COLO668 (cell line): ENCODE results near the gene RGL1.
"Not testable (repeated sequence)": the region's sequence is repeated elsewhere in the genome, so short reads cannot be mapped to it uniquely, and the experiment has no call there.

Experiments used
- DNase-seq: peaks from one replicate; lab custom pipeline; 2025; ENCODE audit not compliant: unreplicated experiment; lab: John Stamatoyannopoulos, UW

Gene RGL1

GRCh38 chr1:183804916-183805841, at the start of gene RGL1:
RGL1 (plus strand) TSS chr1:183805120; CDS start chr1:183805298, 178 bp downstream.
- peak; percentile 83 for DNase-seq

DNA sequence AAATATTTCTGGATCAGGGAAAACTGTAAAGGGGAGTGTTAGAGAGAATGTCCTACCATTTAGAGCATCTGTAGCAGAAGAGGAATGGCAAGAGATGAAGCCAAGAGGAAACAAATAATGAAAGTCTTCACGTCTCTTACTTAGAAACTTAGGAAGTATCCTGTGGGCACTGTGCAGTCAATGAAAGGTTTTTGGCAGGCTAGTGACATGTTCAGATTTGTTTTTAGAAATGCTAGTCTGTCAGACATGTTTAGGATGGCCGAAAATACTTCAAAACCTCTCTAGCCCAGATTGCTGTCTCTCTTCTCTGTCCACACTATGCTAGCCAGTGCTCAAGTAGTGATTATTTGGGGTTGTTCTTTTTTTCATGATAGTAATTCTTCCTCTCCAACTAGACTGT, 48.6 kb upstream of the RGL1 start:
- no peak for DNase-seq

GRCh38 chr1:183757061-183757460, 47.9 kb upstream of the RGL1 start:
- no peak for DNase-seq

DNA sequence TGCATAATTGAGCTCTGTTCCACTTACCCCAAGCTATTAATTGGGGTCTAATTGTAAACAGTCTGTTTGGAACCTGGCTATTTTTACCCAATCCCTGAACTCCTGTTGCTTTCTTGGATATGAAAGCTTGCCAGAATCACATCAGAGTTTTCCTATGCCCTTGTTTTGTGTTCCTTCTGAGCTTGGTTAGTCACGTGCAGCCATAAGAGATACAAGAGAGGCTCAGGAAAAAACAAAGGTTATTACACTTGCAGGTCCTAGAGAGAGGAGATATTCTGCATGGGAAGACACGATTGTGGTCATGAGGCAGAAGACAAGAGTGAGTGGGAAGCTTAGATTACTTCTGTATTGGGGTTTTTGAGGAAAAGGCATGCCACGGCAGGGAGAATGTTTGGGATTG, 46.0 kb upstream of the RGL1 start:
- no peak for DNase-seq

DNA sequence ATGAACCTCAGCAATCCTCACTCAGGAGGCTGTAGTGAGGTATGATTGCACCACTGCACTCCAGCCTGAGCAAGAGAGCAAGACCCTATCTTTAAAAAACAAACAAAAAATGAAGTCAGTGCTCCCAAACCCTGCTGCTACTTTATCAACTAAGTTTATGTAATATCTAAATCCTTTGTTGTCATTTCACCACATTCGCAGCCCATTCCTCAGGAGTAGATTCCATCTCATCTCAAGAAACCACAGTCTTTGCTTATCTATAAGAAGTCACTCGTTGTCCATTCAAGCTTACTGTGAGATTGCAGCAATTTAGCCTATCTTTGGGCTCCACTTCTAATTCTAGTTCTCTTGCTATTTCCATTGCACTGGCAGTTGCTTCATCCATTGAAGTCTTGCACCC, 44.3 kb upstream of the RGL1 start:
- no peak for DNase-seq

DNA sequence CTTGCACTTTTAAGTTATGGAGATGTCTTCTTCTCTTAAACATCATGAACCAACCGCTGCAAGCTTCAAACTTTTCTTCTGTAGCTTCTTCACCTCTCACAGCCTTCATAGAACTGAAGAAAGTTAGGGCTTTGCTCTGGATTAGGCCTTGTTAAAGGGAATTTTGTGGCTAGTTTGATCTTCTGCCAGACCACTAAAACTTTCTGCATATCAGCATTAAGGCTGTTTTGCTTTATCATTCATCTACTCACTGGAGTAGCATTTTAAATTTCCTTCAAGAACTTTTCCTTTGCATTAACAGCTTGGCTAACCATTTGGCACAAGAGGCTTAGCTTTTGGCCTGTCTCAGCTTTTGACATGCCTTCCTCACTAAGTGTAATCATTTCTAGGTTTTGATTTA, 43.0 kb upstream of the RGL1 start:
- DNase-seq, result no peak

GRCh38 chr1:183762856-183763255, 42.1 kb upstream of the RGL1 start:
- DNase-seq, result not testable (repeated sequence)

DNA sequence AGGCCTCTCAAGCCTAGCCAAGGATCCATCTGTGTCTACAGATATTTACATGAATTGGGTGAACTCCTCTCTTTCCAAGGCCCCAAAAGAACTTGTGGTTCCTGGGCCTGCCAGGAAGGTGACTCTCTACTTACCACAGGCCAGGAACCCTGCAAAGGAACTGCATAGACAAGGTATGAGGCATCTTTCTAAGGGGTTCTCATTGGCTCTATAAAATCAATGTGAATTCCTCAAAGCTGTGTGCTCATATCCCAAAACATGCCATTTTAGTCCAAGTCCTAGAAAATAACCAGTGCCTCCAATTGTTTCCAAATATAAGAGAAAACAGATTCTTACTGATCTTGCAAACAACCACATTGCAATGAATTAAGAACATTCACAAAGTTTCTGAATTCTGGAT, 39.9 kb upstream of the RGL1 start:
- no peak for DNase-seq

GRCh38 chr1:183769956-183770815, 34.7 kb upstream of the RGL1 start:
- no peak for DNase-seq

- DNase-seq, result no peak
Measured at GRCh38 chr1:183770816-183771128, 34.1 kb upstream of the RGL1 start.

DNA sequence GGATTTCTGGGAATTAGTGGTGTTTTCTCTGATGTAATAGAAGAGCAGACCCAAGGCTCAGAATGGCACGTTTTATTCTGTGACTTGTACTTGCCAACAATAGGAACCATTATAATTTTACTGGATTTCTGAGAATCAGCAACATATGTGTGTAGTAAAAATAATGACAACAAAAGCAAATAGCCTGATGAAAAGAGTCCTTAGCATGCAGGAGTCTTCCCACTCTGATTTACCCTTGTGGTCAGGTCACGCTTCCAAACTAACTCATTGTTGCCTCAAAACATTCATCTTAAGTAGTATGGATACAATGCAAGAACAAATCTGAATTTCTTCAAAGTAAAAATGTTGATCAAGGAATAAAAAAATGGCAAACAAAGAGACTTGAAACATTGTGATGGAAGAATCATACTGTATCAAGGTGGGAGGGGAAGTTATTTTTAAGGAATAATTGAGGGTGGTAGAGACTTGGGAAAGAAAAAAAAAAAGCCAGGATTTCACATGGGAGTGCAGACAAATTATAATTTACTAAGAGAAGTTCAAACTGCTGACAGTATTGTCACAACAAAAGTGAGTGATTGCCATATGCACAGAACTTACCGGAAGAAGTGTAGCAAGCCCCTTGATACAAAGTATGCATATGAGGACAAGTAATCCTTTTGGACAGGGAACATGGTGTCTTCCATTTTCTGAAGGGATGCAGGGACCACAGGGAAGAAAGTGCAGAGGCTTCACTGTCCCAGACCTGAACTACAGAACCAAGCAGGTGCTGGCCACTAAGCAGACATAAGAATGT, 31.2 kb upstream of the RGL1 start:
- no peak for DNase-seq

DNA sequence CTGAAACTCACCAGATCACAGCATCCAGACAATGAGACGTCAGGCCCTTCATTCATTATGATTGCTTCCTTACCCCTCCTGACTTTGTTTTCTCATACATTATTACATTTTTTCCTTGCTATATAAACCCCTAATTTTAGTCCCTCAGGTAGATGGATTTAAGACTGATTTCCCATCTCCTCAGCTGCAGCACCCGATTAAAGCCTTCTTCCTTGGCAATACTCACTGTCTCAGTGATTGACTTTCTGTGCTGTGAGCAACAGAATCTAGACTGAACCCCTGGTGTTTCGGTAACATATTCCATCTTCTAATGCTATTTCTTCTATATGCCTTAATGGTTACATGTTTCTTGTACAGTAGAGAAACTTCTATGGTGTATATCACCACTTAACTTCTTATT, 30.0 kb upstream of the RGL1 start:
- DNase-seq, result no peak

GRCh38 chr1:183776731-183777130, 28.2 kb upstream of the RGL1 start:
- DNase-seq, result no peak

DNA sequence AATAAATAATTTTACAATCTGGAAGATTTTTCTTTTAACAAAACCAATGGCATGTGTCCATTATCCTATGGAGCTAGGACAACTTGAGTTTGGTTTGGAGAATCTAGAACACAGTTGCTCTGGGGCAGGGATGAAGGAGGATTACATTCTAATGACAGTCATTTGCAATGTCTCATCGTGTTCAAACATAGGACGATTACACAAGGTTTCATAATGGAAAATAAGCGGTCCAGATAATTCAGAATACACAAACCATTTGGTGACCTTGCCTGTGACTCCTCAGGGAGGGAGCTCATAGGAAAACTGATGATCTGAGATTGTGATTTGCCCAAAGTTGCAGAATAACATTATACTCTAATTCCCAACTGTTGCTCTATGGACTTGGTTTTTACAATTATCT, 27.6 kb upstream of the RGL1 start:
- no peak for DNase-seq

- no peak for DNase-seq
Measured at GRCh38 chr1:183778045-183778444, 26.9 kb upstream of the RGL1 start.

DNA sequence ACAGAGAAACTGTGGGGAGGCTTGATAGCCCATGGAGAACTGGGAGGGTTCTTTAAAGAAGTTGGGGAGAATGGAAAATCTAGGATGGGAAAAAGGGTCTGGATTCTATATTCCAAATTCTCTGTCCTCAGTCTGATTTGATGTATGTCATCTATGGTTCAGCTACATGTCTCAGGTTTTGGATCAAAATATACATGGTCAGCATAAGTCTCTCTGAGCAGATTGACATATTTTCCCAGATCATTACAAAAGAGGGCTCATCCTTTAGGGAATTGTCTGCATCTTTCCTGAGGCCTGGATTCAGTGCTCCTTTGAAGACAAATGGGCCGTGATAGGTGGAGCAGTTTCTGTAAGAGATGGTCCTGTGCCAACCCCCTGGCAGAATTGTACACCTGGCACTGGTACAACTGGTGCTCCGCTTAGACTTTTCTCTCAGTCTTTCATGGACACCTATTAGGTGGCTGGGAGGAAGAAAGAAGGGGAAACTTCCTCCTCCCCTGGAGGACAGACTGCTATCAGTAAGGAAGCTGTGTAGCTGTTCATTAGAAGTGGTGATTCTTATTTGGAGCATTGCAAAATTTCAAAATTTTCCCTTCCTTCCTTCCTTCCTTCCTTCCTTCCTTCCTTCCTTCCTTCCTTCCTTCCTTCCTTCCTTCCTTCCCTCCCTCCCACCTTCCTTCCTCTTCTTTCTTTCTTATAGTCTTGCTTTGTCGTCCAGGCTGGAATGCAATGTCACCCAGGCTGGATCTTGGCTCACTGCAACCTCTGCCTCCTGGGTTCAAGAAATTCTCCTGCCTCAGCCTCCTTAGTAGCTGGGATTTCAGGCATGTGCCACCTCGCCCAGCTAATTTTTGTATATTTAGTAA, 26.1 kb upstream of the RGL1 start:
- no peak for DNase-seq

DNA sequence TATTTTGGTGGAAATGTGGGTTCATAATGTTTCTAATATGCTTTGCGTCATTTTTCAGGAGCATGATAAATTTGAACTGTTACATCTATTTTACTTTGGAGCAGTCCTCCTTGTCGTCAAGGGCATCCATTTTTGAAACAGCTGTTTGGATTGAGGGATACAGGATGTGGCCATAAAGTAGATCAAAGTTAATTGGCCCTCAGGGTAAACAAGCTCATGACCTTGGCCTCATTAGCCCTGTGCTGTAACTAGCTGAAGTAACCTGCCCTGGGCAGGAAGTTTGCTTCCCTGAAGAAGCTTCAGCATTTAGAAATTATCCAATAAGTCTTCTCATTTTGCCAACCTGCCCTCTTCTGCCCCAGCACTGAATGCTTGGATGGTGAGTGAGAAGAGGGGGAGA, 24.8 kb upstream of the RGL1 start:
- no peak for DNase-seq

DNA sequence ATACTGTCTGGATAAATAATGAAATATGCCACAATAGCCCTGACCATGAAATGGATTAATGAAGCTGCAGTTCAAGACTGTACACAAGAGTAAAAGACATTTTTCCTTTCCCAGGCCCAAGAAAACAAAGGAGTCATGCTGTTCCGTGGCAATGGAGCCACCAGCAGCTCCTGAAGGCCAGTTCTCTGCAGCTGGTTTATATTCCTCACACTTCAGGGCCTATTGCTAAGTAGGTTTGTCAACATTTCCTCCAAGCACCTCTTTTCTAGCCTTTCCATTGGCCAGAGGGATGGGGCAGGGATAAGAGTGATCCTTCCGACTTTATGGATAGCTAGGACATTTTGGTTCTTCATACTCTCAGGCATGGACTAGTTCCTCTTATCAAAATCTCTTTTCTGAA, 24.2 kb upstream of the RGL1 start:
- DNase-seq, result no peak

- DNase-seq, result no peak
Measured at GRCh38 chr1:183783342-183783741, 21.6 kb upstream of the RGL1 start.
